ENCODE results near the gene MRPL54.

DNA sequence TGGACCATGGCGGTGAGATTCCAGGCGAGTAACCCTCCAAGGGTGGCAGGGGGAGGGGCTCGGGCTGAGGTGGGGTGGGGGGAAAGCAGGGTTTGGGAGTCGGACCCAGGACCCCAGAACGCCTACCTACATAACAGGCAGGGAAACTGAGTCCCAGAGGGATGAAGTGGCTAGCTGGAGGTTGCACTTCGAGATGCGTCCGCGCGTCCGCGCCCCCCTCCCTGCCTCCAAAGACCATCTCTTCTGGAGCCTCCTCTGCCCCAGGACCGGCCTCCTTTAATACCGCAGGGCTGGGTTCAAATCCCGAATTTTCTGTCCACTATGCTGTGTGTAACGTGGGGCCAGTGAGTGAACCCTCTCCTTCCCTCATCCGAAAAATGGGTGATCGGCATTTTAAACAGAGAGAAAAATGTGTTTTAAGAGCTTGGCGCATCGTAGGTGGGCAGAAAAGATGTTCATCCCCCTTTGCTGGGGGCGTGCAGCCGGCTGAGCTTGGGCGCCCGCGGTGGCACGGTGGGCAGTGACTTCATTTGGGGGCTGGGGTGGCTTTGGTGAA is 40.5 kb upstream of the MRPL54 start:
- TF ChIP-seq, protein P1, sequence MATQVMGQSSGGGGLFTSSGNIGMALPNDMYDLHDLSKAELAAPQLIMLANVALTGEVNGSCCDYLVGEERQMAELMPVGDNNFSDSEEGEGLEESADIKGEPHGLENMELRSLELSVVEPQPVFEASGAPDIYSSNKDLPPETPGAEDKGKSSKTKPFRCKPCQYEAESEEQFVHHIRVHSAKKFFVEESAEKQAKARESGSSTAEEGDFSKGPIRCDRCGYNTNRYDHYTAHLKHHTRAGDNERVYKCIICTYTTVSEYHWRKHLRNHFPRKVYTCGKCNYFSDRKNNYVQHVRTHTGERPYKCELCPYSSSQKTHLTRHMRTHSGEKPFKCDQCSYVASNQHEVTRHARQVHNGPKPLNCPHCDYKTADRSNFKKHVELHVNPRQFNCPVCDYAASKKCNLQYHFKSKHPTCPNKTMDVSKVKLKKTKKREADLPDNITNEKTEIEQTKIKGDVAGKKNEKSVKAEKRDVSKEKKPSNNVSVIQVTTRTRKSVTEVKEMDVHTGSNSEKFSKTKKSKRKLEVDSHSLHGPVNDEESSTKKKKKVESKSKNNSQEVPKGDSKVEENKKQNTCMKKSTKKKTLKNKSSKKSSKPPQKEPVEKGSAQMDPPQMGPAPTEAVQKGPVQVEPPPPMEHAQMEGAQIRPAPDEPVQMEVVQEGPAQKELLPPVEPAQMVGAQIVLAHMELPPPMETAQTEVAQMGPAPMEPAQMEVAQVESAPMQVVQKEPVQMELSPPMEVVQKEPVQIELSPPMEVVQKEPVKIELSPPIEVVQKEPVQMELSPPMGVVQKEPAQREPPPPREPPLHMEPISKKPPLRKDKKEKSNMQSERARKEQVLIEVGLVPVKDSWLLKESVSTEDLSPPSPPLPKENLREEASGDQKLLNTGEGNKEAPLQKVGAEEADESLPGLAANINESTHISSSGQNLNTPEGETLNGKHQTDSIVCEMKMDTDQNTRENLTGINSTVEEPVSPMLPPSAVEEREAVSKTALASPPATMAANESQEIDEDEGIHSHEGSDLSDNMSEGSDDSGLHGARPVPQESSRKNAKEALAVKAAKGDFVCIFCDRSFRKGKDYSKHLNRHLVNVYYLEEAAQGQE (IDR thresholded peaks at IDR 0.05; ENCODE audit: unreplicated experiment) = no peak
- TF ChIP-seq, protein P2, sequence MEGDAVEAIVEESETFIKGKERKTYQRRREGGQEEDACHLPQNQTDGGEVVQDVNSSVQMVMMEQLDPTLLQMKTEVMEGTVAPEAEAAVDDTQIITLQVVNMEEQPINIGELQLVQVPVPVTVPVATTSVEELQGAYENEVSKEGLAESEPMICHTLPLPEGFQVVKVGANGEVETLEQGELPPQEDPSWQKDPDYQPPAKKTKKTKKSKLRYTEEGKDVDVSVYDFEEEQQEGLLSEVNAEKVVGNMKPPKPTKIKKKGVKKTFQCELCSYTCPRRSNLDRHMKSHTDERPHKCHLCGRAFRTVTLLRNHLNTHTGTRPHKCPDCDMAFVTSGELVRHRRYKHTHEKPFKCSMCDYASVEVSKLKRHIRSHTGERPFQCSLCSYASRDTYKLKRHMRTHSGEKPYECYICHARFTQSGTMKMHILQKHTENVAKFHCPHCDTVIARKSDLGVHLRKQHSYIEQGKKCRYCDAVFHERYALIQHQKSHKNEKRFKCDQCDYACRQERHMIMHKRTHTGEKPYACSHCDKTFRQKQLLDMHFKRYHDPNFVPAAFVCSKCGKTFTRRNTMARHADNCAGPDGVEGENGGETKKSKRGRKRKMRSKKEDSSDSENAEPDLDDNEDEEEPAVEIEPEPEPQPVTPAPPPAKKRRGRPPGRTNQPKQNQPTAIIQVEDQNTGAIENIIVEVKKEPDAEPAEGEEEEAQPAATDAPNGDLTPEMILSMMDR (conservative IDR thresholded peaks at IDR 0.05; ENCODE audit: low read depth in 2 of 2) = no peak
- no peak for TF ChIP-seq EZH2phosphoT487 (IDR thresholded peaks at IDR 0.05; ENCODE audit: unreplicated experiment)
- TF ChIP-seq EZH2 (IDR thresholded peaks at IDR 0.05; ENCODE audit: low read depth, unreplicated experiment) = no peak
- no peak for TF ChIP-seq CREB1 (CRISPR knock-in tag; IDR thresholded peaks at IDR 0.05; ENCODE audit: low read depth)
- no peak for TF ChIP-seq POLR2AphosphoS5 (IDR thresholded peaks at IDR 0.05; ENCODE audit: low read depth)
- no peak for TF ChIP-seq ETS1 (IDR thresholded peaks at IDR 0.05)
- TF ChIP-seq NANOG (IDR thresholded peaks at IDR 0.05; ENCODE audit: borderline replicate concordance) = no peak
- no peak for TF ChIP-seq ZNF331 (CRISPR knock-in tag; IDR thresholded peaks at IDR 0.05; ENCODE audit: low read depth)
- TF ChIP-seq STAT1 (IDR thresholded peaks at IDR 0.05; ENCODE audit: unreplicated experiment) = no peak
- no peak for TF ChIP-seq JUNB (IDR thresholded peaks at IDR 0.05; ENCODE audit: unreplicated experiment)
